ENCODE results near the gene GLI3. TPM values are rescaled to one million over a fixed set of nuclear protein-coding genes. Genes with fewer than 3 reads are reported as not detected.

GLI3 gene
- polyA plus RNA-seq, 1 experiment = 6.0 TPM

DNA sequence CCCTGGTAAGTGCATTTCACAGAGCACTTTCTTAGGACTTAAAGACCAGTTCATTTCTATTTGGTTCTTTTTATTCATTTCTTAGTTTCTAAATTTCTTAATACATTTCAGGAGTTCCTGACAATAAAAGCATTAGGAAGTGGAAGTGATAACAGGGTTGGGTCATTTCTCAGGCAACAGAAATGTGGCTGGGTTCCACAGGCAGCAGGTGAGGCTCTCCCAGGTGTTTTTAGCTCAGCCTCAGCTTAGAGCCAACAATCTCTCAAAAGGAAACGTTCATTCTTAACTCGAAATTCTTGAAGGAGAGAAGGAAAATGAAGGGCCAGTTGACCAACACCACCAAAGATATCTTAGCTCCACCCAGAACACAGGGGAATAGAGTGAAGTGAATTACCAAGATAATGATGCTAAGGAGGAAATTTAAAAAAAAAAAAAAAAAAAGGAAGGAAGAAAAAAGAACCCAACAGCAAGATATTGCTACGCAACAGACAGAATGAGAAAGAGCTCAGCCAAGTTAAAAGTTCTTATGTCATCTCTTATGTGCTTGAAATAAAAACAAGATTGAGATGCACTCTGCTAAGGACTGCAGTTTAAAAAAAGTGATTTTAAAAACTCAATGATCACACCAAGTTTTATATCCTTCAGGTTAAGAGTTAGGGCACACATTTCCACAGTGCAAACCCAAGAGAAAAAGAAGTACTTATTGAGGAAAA is 230.1 kb downstream of the GLI3 start:
- TF ChIP-seq CTCF (IDR thresholded peaks at IDR 0.05; ENCODE audit: low read depth, low read length) = no peak
- Histone ChIP-seq H3K27ac (ENCODE audit: low read depth, low read length) (no peak overlapping the region), H3K27me3 (ENCODE audit: control insufficient read depth, insufficient read depth, low read length) (no peaks in the 10 kb centered on the region), H3K9me3 (ENCODE audit: control insufficient read depth, insufficient read depth, low read length) (no peaks in the 10 kb centered on the region), H3K4me3 (ENCODE audit: low read depth, low read length) (no peak overlapping the region)
- no peak for DNase-seq (ENCODE audit: low read depth, low spot score)
- ChIA-PET CTCF (interaction anchor here (0.6 to 0.7 kb wide), 2 partner anchors 13 to 94 kb away, joined by 3 read pairs; no protein-coding TSS in a partner anchor), POLR2A (no interaction called here)

- no peaks in the 10 kb centered on the region for H3K9me3 ChIP-seq (ENCODE audit: control insufficient read depth, insufficient read depth, low read length)
- ChIA-PET POLR2A (no interaction called here), CTCF (interaction anchor here (1.4 to 2.3 kb wide), 2 partner anchors 23 to 60 kb away, joined by 3 to 6 read pairs; no protein-coding TSS in a partner anchor)
- H3K27me3 ChIP-seq (ENCODE audit: control insufficient read depth, insufficient read depth, low read length) = no peaks in the 10 kb centered on the region
- H3K4me3 ChIP-seq (ENCODE audit: low read depth, low read length) = no peak overlapping the region
- no peak overlapping the region for H3K27ac ChIP-seq (ENCODE audit: low read depth, low read length)
- no peak for TF ChIP-seq CTCF (IDR thresholded peaks at IDR 0.05; ENCODE audit: low read depth, low read length)
- no peak for DNase-seq (ENCODE audit: low read depth, low spot score)
Measured at GRCh38 chr7:42002654-42003053, 234.4 kb downstream of the GLI3 start.

GRCh38 chr7:41999736-42000283 is 237.2 kb downstream of the GLI3 start:
- no peak for DNase-seq (ENCODE audit: low read depth, low spot score)
- no peak for TF ChIP-seq CTCF (IDR thresholded peaks at IDR 0.05; ENCODE audit: low read depth, low read length)
- no peak overlapping the region for H3K27ac ChIP-seq (ENCODE audit: low read depth, low read length)
- ChIA-PET POLR2A (no interaction called here), CTCF (interaction anchor here (0.7 kb wide), 1 partner anchor 844 kb away, joined by 3 read pairs; no protein-coding TSS in a partner anchor)
- H3K27me3 ChIP-seq (ENCODE audit: control insufficient read depth, insufficient read depth, low read length) = no peaks in the 10 kb centered on the region
- no peak overlapping the region for H3K4me3 ChIP-seq (ENCODE audit: low read depth, low read length)
- no peaks in the 10 kb centered on the region for H3K9me3 ChIP-seq (ENCODE audit: control insufficient read depth, insufficient read depth, low read length)

DNA sequence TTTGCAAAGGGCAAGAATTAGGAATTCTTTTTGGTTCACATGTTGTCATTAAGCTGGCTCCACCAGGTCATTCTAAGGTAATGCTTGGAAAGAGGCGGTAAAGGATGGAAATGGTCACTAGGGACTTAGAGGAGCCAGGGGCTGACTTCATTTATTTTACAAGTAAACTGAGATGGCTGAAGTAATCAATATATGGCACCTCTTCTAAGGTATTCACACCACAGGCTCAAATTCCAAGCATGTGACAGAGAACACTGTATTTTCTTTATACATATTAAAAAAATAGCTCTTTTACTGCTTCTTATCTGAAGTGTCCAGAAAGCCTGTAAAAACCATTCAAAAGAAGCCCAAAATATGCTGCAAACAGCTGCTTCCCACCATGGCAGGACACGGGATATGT is 239.0 kb downstream of the GLI3 start:
- Histone ChIP-seq H3K27me3 (ENCODE audit: control insufficient read depth, insufficient read depth, low read length) (no peaks in the 10 kb centered on the region), H3K27ac (ENCODE audit: low read depth, low read length) (no peak overlapping the region), H3K9me3 (ENCODE audit: control insufficient read depth, insufficient read depth, low read length) (no peaks in the 10 kb centered on the region), H3K4me3 (ENCODE audit: low read depth, low read length) (no peak overlapping the region)
- no peak for DNase-seq (ENCODE audit: low read depth, low spot score)
- ChIA-PET CTCF (interaction anchor here (1.4 to 2.8 kb wide), 2 partner anchors 20 to 57 kb away, joined by 3 to 21 read pairs; no protein-coding TSS in a partner anchor), POLR2A (no interaction called here)
- no peak for TF ChIP-seq CTCF (IDR thresholded peaks at IDR 0.05; ENCODE audit: low read depth, low read length)

DNA sequence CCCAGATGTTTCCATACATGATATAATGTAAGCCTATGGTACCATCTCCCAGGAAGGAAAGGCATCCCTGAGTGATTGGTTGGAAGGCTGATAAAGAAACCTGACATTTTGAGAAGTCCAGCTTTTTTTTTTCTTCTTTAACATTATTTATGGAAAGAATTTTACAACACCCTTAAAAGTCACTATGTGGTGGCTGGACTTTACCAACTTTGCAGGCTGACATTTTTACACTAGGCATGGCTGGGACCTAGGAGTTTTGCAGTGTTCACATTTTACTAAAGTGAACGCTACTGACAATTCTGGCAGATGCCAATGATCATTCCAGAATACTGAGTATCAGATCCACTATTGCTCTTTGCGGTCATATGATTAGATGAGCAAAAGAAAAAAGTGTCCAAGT is 239.9 kb downstream of the GLI3 start:
- ChIA-PET CTCF (interaction anchor here (2.8 kb wide), 1 partner anchor 19 kb away, joined by 21 read pairs; no protein-coding TSS in a partner anchor), POLR2A (interaction anchor here (1.0 kb wide), 1 partner anchor 19 kb away, joined by 3 read pairs; no protein-coding TSS in a partner anchor)
- no peaks in the 10 kb centered on the region for H3K27me3 ChIP-seq (ENCODE audit: control insufficient read depth, insufficient read depth, low read length)
- peak overlapping the region; percentile 63 for H3K27ac ChIP-seq (ENCODE audit: low read depth, low read length)
- no peak for DNase-seq (ENCODE audit: low read depth, low spot score)
- H3K9me3 ChIP-seq (ENCODE audit: control insufficient read depth, insufficient read depth, low read length) = no peaks in the 10 kb centered on the region
- TF ChIP-seq CTCF (IDR thresholded peaks at IDR 0.05; ENCODE audit: low read depth, low read length) = no peak
- no peak overlapping the region for H3K4me3 ChIP-seq (ENCODE audit: low read depth, low read length)

Data from AG04450 (cell line).